Endothelial cell of umbilical vein (primary cell): ENCODE data around the gene ZC3H14.

ENCODE experiments used
- MAX ChIP-seq: IDR thresholded peaks from 2 replicates; pipeline ENCODE4 v1.6.1; 2011; ENCODE audit not compliant: insufficient read depth, insufficient read length
- POLR2A ChIP-seq: IDR thresholded peaks from 2 replicates; pipeline ENCODE4 v1.6.1; 2012; ENCODE audit warnings: low read depth, mild to moderate bottlenecking, control low read depth, low read length
- POLR2AphosphoS5 ChIP-seq: IDR thresholded peaks from 2 replicates; pipeline ENCODE4 v1.6.1; 2012; ENCODE audit warnings: low read depth, mild to moderate bottlenecking, control low read depth, low read length, moderate library complexity; ENCODE audit not compliant: insufficient read depth
- TF ChIP-seq, protein P1 (sequence below), 2 donors: IDR thresholded peaks; 1 replicate in 1 of 2; 2 replicates in 1 of 2; pipeline ENCODE4 v1.5.1; 2011; ENCODE audit warnings: low read length in 2 of 2, mild to moderate bottlenecking in 2 of 2, moderate library complexity in 2 of 2, control low read depth in 1 of 2, inconsistent platforms in 1 of 2, low read depth in 1 of 2; ENCODE audit not compliant: insufficient read depth in 1 of 2; ENCODE audit errors: extremely low read depth in 1 of 2

- TF ChIP-seq, protein P1, sequence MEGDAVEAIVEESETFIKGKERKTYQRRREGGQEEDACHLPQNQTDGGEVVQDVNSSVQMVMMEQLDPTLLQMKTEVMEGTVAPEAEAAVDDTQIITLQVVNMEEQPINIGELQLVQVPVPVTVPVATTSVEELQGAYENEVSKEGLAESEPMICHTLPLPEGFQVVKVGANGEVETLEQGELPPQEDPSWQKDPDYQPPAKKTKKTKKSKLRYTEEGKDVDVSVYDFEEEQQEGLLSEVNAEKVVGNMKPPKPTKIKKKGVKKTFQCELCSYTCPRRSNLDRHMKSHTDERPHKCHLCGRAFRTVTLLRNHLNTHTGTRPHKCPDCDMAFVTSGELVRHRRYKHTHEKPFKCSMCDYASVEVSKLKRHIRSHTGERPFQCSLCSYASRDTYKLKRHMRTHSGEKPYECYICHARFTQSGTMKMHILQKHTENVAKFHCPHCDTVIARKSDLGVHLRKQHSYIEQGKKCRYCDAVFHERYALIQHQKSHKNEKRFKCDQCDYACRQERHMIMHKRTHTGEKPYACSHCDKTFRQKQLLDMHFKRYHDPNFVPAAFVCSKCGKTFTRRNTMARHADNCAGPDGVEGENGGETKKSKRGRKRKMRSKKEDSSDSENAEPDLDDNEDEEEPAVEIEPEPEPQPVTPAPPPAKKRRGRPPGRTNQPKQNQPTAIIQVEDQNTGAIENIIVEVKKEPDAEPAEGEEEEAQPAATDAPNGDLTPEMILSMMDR (IDR thresholded peaks at IDR 0.05; ENCODE audit: extremely low read depth in 1 of 2, insufficient read depth in 1 of 2, low read depth in 1 of 2, low read length in 2 of 2), result no peak
- TF ChIP-seq POLR2A, result no peak
- TF ChIP-seq POLR2AphosphoS5, result no peak
- no peak for TF ChIP-seq MAX
Observed at GRCh38 chr14:88556581-88556980, 6.3 kb upstream of the ZC3H14 start.
